Upper lobe of left lung (tissue), 6 donors: ENCODE results near the gene PRSS12. TPM values are rescaled to one million over a fixed set of nuclear protein-coding genes. Genes with fewer than 3 reads are reported as not detected.
A peak's percentile ranks its signal among the peaks of the same experiment; 100 is the strongest.

ENCODE experiments used
- ATAC-seq, 2 donors: fragments of 200-7000 bp; cut with Tn5 transposase; one replicate each; pipeline ENCODE4 v1.9.1; 2022; ENCODE audit warnings: mild to moderate bottlenecking in 2 of 2, moderate library complexity in 2 of 2; ENCODE audit not compliant: low FRiP score in 2 of 2
- DNase-seq, 2 donors: peaks; one replicate each; pipeline ENCODE4 v3.0.0-alpha.2; 2019 to 2020
- H3K27ac ChIP-seq, 4 donors: fragments of 200-600 bp; sonication (generic); one replicate each; pipeline ENCODE4 v1.5.1; 2016 to 2019
- H3K27me3 ChIP-seq, 4 donors: fragments of 200-600 bp; sonication (generic); one replicate each; pipeline ENCODE4 v1.5.1; 2017 to 2019
- H3K36me3 ChIP-seq, 4 donors: fragments of 200-600 bp; sonication (generic); one replicate each; pipeline ENCODE4 v1.5.1; 2016 to 2019
- H3K4me1 ChIP-seq, 4 donors: fragments of 200-600 bp; sonication (generic); one replicate each; pipeline ENCODE4 v1.5.1; 2018 to 2019
- H3K4me3 ChIP-seq, 4 donors: fragments of 200-600 bp; sonication (generic); one replicate each; pipeline ENCODE4 v1.5.1; 2017 to 2019; ENCODE audit warnings: mild to moderate bottlenecking in 2 of 4, moderate library complexity in 1 of 4
- H3K9me3 ChIP-seq, 4 donors: fragments of 200-600 bp; sonication (generic); one replicate each; pipeline ENCODE4 v1.5.1; 2018 to 2019
- EP300 ChIP-seq, 4 donors: sonication (generic); formaldehyde crosslinking; IDR thresholded peaks; one replicate each; pipeline ENCODE4 v1.5.1; 2017; ENCODE audit warnings: antibody characterized with exemption in 4 of 4, control low read depth in 2 of 4
- POLR2A ChIP-seq, 4 donors: fragments of 450-650 bp; IDR thresholded peaks; one replicate each; pipeline ENCODE4 v1.5.1; 2016 to 2017; ENCODE audit warnings: antibody characterized with exemption in 4 of 4, mild to moderate bottlenecking in 2 of 4
- POLR2AphosphoS5 ChIP-seq, 2 donors: sonication (generic); formaldehyde crosslinking; IDR thresholded peaks; one replicate each; pipeline ENCODE4 v1.5.1; 2017; ENCODE audit warnings: antibody characterized with exemption in 2 of 2
- WGBS, 2 donors: methylation state at CpG; one replicate each; pipeline ENCODE4 v1.1.5; 2017 to 2018; 5-methylcytosine and 5-hydroxymethylcytosine counted together
- total RNA-seq, 6 donors: library from RNA; depleted of rRNA in 4 of 6; stranded (reverse); fragments of >200 nt in 4 of 6; gene quantifications; one replicate each; pipeline versions ENCODE4 v1.1.0 to v1.2.1, GENCODE V29; 2016 to 2021
- TF ChIP-seq, protein P1 (sequence below), 6 experiments: fragments of 450-650 bp in 4 of 6; fragments of 200-600 bp in 2 of 6; sonication (generic) in 2 of 6; IDR thresholded peaks; one replicate each; pipeline ENCODE4 v1.5.1; 2016 to 2019; ENCODE audit warnings: antibody characterized with exemption in 6 of 6
- donor health status: DM: no; HTN: no; CAD: no; lungs with moderate emphysema.
- donor health status: DM: no; HTN: yes; CAD: no; lungs with severe emphysema.

Gene PRSS12
- total RNA-seq, 6 donors from 2014 or later: 6.8 to 27.2 (median 10.0) TPM

DNA sequence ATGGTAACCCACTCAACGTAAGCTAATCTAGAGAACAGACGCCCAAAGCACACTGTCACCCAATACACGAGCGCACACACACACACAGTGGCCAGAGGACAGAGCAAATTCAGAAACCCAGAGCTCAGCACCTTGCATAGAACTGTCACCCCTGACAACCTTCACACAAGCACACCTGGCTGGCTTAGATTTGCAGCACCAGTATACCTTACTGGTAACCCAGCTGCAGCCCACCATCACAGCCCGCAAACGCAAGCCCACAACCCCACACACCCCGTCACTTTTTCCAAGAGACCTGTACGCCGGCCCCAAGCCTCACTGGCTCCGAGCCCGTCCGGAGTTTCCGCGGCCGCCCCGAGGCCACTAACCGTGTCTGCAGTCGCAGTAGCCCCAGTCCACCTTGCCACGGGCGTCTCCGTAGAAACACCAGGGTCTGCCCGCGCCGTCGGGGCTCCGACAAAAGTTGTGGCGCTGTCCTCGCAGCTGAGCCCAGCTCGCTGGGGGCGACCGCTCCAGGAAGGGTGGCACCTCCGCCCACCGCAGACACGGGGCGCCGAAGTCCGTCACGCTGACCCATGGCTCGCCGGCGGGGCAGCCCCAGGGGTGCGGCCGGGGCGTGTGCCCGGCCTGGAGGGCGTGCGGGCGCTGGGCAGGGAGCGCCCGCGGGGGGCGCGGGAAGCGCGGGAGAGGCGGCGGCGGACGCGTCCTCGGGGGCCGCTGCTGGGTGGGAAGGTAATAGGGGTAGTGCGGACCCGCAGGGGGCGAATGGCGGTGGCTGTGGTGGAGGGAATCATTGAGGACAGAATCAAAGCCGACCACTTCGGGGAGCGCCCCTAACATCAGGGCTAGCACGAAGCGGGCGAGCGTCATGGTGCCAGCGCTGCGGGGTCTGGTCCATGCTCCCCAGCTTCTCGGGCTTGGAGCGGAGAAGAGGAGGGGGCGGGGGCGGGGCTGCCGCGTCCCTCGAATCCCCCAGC is 664 bp downstream of the PRSS12 start:
- H3K4me3 ChIP-seq: peak overlapping the region; percentile 23 to 67 (median 52)
- no peaks in the 10 kb centered on the region for H3K9me3 ChIP-seq
- no peak for TF ChIP-seq EP300 (IDR thresholded peaks at IDR 0.05)
- TF ChIP-seq, protein P1, sequence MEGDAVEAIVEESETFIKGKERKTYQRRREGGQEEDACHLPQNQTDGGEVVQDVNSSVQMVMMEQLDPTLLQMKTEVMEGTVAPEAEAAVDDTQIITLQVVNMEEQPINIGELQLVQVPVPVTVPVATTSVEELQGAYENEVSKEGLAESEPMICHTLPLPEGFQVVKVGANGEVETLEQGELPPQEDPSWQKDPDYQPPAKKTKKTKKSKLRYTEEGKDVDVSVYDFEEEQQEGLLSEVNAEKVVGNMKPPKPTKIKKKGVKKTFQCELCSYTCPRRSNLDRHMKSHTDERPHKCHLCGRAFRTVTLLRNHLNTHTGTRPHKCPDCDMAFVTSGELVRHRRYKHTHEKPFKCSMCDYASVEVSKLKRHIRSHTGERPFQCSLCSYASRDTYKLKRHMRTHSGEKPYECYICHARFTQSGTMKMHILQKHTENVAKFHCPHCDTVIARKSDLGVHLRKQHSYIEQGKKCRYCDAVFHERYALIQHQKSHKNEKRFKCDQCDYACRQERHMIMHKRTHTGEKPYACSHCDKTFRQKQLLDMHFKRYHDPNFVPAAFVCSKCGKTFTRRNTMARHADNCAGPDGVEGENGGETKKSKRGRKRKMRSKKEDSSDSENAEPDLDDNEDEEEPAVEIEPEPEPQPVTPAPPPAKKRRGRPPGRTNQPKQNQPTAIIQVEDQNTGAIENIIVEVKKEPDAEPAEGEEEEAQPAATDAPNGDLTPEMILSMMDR (IDR thresholded peaks at IDR 0.05): peak in 2 of 6 experiments; percentile 33 to 37
- no peak for TF ChIP-seq POLR2A (IDR thresholded peaks at IDR 0.05)
- 5 to 11% methylated on average over 21 to 45 of the region's 82 CpGs for WGBS, 2 donors
- peak; percentile 33 to 88 for DNase-seq
- peaks cover 0 to 19% (median 10%) of the 10 kb centered on the region in 4 donors for H3K27me3 ChIP-seq
- H3K4me1 ChIP-seq: peaks cover 12 to 21% (median 12%) of the 10 kb centered on the region in 4 donors
- peak; percentile 58 to 69 for ATAC-seq
- H3K36me3 ChIP-seq: no peaks in the 10 kb centered on the region
- H3K27ac ChIP-seq: peak overlapping the region; percentile 7 to 77 (median 64)

DNA sequence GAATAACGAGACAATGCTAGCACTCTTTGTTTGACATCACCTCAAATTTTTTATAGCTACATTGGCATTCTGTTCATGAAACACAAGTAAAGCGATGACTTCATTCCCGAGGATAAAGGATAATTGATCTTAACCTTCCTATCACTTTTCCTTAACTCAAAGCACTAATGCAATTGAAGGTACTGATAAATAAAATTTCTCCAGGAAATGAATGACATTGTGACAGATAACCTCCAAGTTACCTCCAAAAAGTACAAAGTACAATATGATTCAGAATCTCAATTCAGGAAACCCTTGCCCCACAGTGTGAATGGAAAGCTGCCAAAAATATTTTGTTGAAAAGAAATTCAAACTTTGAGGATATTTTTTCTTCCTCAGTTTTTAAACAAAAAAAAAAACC is 1.8 kb downstream of the PRSS12 start:
- Histone ChIP-seq H3K27me3 (peaks cover 0 to 19% (median 10%) of the 10 kb centered on the region in 4 donors), H3K27ac (no peak overlapping the region), H3K4me3 (no peak overlapping the region), H3K36me3 (no peaks in the 10 kb centered on the region), H3K9me3 (no peaks in the 10 kb centered on the region), H3K4me1 (peaks cover 12 to 21% (median 12%) of the 10 kb centered on the region in 4 donors)
- no peak for TF ChIP-seq POLR2A (IDR thresholded peaks at IDR 0.05)
- no peak for TF ChIP-seq EP300 (IDR thresholded peaks at IDR 0.05)
- no peak for TF ChIP-seq POLR2AphosphoS5 (IDR thresholded peaks at IDR 0.05)
- TF ChIP-seq, protein P1 (IDR thresholded peaks at IDR 0.05): no peak
- no peak for DNase-seq
- no peak for ATAC-seq
- 47 to 59% methylated on average over 3 of the region's 3 CpGs for WGBS, 2 donors

DNA sequence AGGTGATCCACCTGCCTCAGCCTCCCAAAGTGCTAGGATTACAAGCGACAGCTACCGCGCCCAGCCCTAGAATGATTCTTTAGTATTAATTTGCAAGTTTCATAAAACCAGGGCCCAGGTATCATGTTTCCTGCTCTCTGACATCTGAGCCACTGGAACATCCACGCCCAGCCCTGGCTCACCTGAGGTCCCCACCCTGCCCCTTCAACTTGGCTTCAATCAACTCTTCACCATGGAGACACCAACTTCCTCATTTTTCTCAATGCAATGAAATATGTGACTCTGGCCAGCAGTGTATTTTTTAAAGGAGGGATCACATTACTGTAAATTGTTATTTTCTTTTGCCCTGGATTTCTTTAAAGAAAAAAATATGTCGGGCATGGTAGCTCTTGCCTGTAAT is 3.9 kb downstream of the PRSS12 start:
- 81 to 95% methylated on average over 5 of the region's 5 CpGs for WGBS, 2 donors
- Histone ChIP-seq H3K9me3 (no peaks in the 10 kb centered on the region), H3K4me3 (no peak overlapping the region), H3K27ac (no peak overlapping the region), H3K4me1 (peaks cover 12 to 20% (median 12%) of the 10 kb centered on the region in 4 donors), H3K27me3 (peaks cover 0 to 19% (median 10%) of the 10 kb centered on the region in 4 donors), H3K36me3 (no peaks in the 10 kb centered on the region)
- TF ChIP-seq POLR2A (IDR thresholded peaks at IDR 0.05): no peak
- TF ChIP-seq, protein P1 (IDR thresholded peaks at IDR 0.05): no peak
- no peak for TF ChIP-seq EP300 (IDR thresholded peaks at IDR 0.05)
- no peak for TF ChIP-seq POLR2AphosphoS5 (IDR thresholded peaks at IDR 0.05)
- DNase-seq: peak; percentile 6 to 59
- no peak for ATAC-seq

DNA sequence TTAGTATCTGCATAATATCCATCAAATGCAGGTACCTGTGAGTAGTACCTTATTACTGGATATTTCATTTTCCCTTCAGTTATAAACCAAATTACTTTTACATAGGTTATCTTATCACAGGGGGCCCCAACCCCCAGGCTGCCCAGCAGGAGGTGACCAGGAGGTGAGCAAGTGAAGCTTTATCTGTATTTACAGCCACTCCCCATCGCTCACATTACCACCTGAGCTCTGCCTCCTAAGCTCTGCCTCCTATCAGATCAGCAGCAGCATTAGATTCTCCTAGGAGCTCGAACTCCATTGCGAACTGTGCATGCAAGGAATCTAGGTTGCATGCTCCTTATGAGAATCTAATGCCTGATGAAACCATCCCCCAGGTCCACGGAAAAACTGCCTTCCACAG is 6.3 kb downstream of the PRSS12 start:
- TF ChIP-seq, protein P1 (IDR thresholded peaks at IDR 0.05): no peak
- TF ChIP-seq POLR2A (IDR thresholded peaks at IDR 0.05): no peak
- TF ChIP-seq EP300 (IDR thresholded peaks at IDR 0.05): no peak
- no peak for TF ChIP-seq POLR2AphosphoS5 (IDR thresholded peaks at IDR 0.05)
- no peaks in the 10 kb centered on the region for H3K27me3 ChIP-seq
- no peaks in the 10 kb centered on the region for H3K9me3 ChIP-seq
- H3K36me3 ChIP-seq: no peaks in the 10 kb centered on the region
- no peaks in the 10 kb centered on the region for H3K4me1 ChIP-seq
- 88 to 92% methylated on average over 4 of the region's 4 CpGs for WGBS, 2 donors
- DNase-seq: no peak
- no peak overlapping the region for H3K27ac ChIP-seq
- no peak for ATAC-seq
- H3K4me3 ChIP-seq: no peak overlapping the region
